Activated CD8-positive, alpha-beta T cell treated with anti-CD3 and anti-CD28 coated beads, Interleukin-2, amount 10 ng/mL, durations not matched to agents 7 days and 5 days (primary cell): Measurements from ENCODE around the gene RAB11FIP3. TPM values are rescaled to one million over a fixed set of nuclear protein-coding genes. Genes with fewer than 3 reads are reported as not detected.
A peak's percentile ranks its signal among the peaks of the same experiment; 100 is the strongest.

Experiments
- ATAC-seq: fragments of 150-1000 bp; cut with Tn5 transposase; one replicate; pipeline ENCODE4 v1.10.0; 2021; ENCODE audit warnings: moderate library complexity
- CTCF ChIA-PET: fragments of 350-600 bp; sonication (Branson Sonifier 250); formaldehyde crosslinking; loops from one replicate; lab custom pipeline; 2021; ENCODE audit warnings: antibody characterized with exemption; lab: Charles Lee
- POLR2A ChIA-PET: fragments of 350-600 bp; sonication (Branson Sonifier 250); formaldehyde crosslinking; loops from one replicate; lab custom pipeline; 2021; ENCODE audit warnings: antibody characterized with exemption; lab: Charles Lee
- DNase-seq: peaks from one replicate; pipeline ENCODE4 v3.0.0-alpha.2; 2020
- H3K27ac Mint-ChIP-seq: one replicate; pipeline ENCODE4 v1.8.0; 2021; ENCODE audit warnings: mild to moderate bottlenecking, mixed read lengths
- H3K27me3 Mint-ChIP-seq: one replicate; pipeline ENCODE4 v1.8.0; 2021; ENCODE audit warnings: low read depth, mixed read lengths
- H3K36me3 Mint-ChIP-seq: one replicate; pipeline ENCODE4 v1.8.0; 2021; ENCODE audit warnings: low read depth, mixed read lengths
- H3K4me1 Mint-ChIP-seq: one replicate; pipeline ENCODE4 v1.8.0; 2021; ENCODE audit warnings: low read depth, mixed read lengths
- H3K4me3 Mint-ChIP-seq: one replicate; pipeline ENCODE4 v1.8.0; 2021; ENCODE audit warnings: mild to moderate bottlenecking, mixed read lengths
- H3K9me3 Mint-ChIP-seq: one replicate; pipeline ENCODE4 v1.8.0; 2022; ENCODE audit warnings: mixed read lengths; ENCODE audit not compliant: insufficient read depth
- microRNA-seq: library from miRNA; unstranded; fragments of <30 nt; microRNA quantifications from one replicate; pipeline ENCODE4 v1.2.0, GENCODE V29; 2022
- total RNA-seq, 2 experiments: library from RNA; stranded (reverse); gene quantifications; one replicate each; pipeline ENCODE4 v1.2.3, GENCODE V29; 2021

Gene RAB11FIP3
- total RNA-seq, 2 experiments from 2014 or later = 20.7 to 23.4 TPM

DNA sequence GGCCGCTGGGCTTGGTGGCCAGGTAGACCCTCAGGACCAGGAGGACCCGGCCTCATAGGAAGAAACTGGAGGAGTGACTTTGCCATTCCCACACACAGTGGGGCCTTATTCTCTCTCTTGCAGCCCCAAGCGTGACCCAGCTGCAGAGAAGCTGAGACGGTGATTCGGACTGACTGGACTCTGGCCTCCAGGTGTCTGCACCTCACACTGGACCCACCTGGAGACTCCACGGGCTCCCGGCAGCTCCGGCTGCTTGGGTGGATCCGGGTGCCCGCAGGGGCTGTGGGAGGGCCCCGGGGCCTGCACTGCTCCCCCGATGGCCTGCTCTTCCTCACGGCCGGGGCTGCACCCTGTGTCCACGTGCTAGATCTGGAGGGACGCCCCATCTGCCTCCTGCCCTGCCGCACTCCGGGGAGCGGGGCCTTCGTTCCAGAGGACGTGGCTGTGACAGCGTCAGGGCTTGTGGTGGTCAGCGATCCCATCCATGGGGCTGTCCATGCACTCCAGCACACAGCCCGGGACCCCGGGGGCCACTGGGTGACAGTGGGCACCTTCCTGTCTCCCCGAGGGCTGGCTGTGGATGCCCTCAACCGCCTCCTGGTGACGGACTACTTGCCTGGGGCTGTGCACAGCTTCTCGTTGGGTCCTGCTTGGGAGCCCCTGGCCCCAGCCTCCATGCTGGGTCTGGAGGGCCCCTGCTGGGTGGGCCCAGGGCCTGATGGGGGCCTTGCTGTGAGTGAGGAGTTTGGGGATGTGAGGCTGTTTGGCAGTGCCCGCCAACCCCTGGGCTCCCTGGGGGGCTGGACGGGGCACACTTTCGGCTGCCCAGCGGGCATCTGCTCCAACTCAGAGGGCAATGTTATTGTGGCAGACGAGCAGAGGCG lies 142.2 kb downstream of the RAB11FIP3 start:
- Mint-ChIP-seq H3K27ac (peak overlapping the region; percentile 78), H3K36me3 (no peaks in the 10 kb centered on the region), H3K9me3 (no peaks in the 10 kb centered on the region), H3K4me1 (peaks cover 31% of the 10 kb centered on the region), H3K4me3 (peak overlapping the region; percentile 58), H3K27me3 (no peaks in the 10 kb centered on the region)
- ATAC-seq (no peak), DNase-seq (no peak)
- POLR2A ChIA-PET = interaction anchor here (0.5 to 1.3 kb wide), 2 partner anchors 9 to 230 kb away, joined by 3 read pairs; no protein-coding TSS in a partner anchor
- CTCF ChIA-PET = interaction anchor here (1.1 kb wide), 1 partner anchor 9 kb away, joined by 3 read pairs; no protein-coding TSS in a partner anchor

GRCh38 chr16:568401-569258 lies 143.2 kb downstream of the RAB11FIP3 start:
- Mint-ChIP-seq H3K4me1 (peaks cover 31% of the 10 kb centered on the region), H3K9me3 (no peaks in the 10 kb centered on the region), H3K4me3 (peak overlapping the region; percentile 85), H3K27ac (peak overlapping the region; percentile 87), H3K36me3 (no peaks in the 10 kb centered on the region), H3K27me3 (no peaks in the 10 kb centered on the region)
- CTCF ChIA-PET = interaction anchor here (1.1 kb wide), 1 partner anchor 10 kb away, joined by 3 read pairs; no protein-coding TSS in a partner anchor
- ATAC-seq (no peak), DNase-seq (no peak)
- POLR2A ChIA-PET = interaction anchor here (0.5 to 1.5 kb wide), 4 partner anchors 40 to 231 kb away, joined by 3 to 4 read pairs (median 3); partner anchors contain the start of gene WDR24

DNA sequence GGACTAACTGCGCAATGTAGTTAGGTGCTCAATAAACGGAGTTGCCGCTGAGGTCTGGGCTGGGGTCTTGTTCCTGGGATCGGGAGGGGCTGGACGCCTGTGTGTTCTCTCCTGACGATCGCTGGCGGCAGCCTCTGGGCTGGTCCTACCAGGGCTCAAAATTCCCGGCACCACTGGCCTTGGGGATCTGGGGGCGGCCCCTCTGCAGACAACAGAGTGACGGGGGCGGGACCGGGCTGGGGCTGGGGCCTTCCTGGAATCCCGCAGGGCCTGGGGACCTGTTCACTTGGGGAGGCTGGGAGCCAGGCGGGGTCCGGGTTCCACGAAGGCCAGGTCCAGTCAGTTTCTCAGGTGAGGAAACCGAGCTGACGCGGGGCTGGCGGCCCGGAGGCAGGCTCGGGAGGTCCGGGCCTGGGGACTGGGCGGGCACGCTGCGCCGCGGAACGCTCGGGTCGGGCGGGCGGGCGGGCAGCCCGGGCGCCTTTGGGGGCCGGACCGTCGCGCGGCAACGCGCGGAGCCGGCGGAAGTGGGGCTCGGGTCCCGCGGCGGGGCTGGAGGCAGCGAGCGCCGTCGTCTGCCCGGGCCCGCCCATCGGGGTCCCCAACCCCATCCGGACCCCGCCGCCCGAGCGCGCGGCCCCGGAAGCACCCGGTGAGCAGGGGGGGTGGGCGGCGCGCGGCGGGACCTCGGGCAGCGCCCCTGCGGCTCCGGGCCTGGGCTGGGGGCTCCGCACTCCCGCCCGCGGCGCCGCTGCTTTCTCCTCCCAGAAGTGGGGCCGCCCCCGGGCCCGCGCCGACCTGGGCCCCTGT lies 144.2 kb downstream of the RAB11FIP3 start, which contains the start of gene PIGQ:
Gene PIGQ (plus strand): TSS at position 524 of the 810 bp plus-strand sequence. CDS start 4,107 bp downstream, outside the sequence.
- peak; percentile 83 for ATAC-seq

More for the DNA sequence above, 144.2 kb downstream of the RAB11FIP3 start, which contains the start of gene PIGQ:
- POLR2A ChIA-PET = interaction anchor here (0.6 to 1.5 kb wide), 3 partner anchors 41 to 121 kb away, joined by 3 read pairs; partner anchors contain the start of genes WDR24 and WDR90
- peak; percentile 68 for DNase-seq
- CTCF ChIA-PET = no interaction called here
- H3K36me3 Mint-ChIP-seq = no peaks in the 10 kb centered on the region
- H3K4me1 Mint-ChIP-seq = peaks cover 31% of the 10 kb centered on the region
- H3K27me3 Mint-ChIP-seq = no peaks in the 10 kb centered on the region
- H3K4me3 Mint-ChIP-seq = peak within 1 kb of the TSS; percentile 85
- H3K9me3 Mint-ChIP-seq = no peaks in the 10 kb centered on the region
- H3K27ac Mint-ChIP-seq = peak within 1 kb of the TSS; percentile 87

Small RNAs within 50 kb of the gene (microRNA-seq; reads per million reads assigned to microRNA genes)
- 68.3 reads per million, percentile 55 among the genes with 10 or more reads in this experiment for gene MIR3176
- gene MIR5587 = not detected

Other genes starting within 250 kb of the RAB11FIP3 start
- gene HBA1, start 249.0 kb upstream of the RAB11FIP3 start, total RNA-seq = not detected
- gene HBQ1, start 245.2 kb upstream of the RAB11FIP3 start, total RNA-seq = not detected
- gene LUC7L, start 196.2 kb upstream of the RAB11FIP3 start, total RNA-seq = 10 to 100 TPM; 56.1 to 58.4 TPM
- 10 to 100 TPM; 10.9 to 11.8 TPM for gene FAM234A, start 190.8 kb upstream of the RAB11FIP3 start, total RNA-seq
- gene RGS11, start 149.7 kb upstream of the RAB11FIP3 start, total RNA-seq = not detected
- gene ARHGDIG, start 145.1 kb upstream of the RAB11FIP3 start, total RNA-seq = not detected
- gene PDIA2, start 142.5 kb upstream of the RAB11FIP3 start, total RNA-seq = not detected
- gene AXIN1, start 72.9 kb upstream of the RAB11FIP3 start, total RNA-seq = 10 to 100 TPM; 25.1 to 26.1 TPM
- 10 to 100 TPM; 95.3 to 95.8 TPM for gene MRPL28, start 55.1 kb upstream of the RAB11FIP3 start, total RNA-seq
- gene PGAP6, start 43.7 kb upstream of the RAB11FIP3 start, total RNA-seq = 10 to 100 TPM; 80.6 to 85.8 TPM
- gene NME4, start 28.4 kb upstream of the RAB11FIP3 start, total RNA-seq = 1 to 10 TPM; 5.2 to 6.8 TPM
- gene DECR2, start 23.8 kb upstream of the RAB11FIP3 start, total RNA-seq = 1 to 10 TPM; 4.7 to 6.3 TPM
- gene CAPN15, start 102.1 kb downstream of the RAB11FIP3 start, total RNA-seq = 10 to 100 TPM; 85.3 to 93.0 TPM
- gene PRR35, start 134.7 kb downstream of the RAB11FIP3 start, total RNA-seq = not detected
- 1 to 10 TPM; 1.6 TPM for gene NHLRC4, start 141.4 kb downstream of the RAB11FIP3 start, total RNA-seq
- 10 to 100 TPM; 41.2 to 43.0 TPM for gene PIGQ, start 144.3 kb downstream of the RAB11FIP3 start, total RNA-seq
- 10 to 100 TPM; 13.1 to 15.0 TPM for gene RAB40C, start 164.4 kb downstream of the RAB11FIP3 start, total RNA-seq
- under 1 TPM; 0.47 to 0.68 TPM for gene WFIKKN1, start 205.3 kb downstream of the RAB11FIP3 start, total RNA-seq
- 10 to 100 TPM; 89.0 to 94.0 TPM for gene METTL26, start 210.7 kb downstream of the RAB11FIP3 start, total RNA-seq
- 10 to 100 TPM; 40.6 to 40.9 TPM for gene MCRIP2, start 216.2 kb downstream of the RAB11FIP3 start, total RNA-seq
- 100 to 1,000 TPM in 1 of 2 experiments, 10 to 100 TPM in 1; 96.8 to 106 TPM for gene WDR90, start 223.7 kb downstream of the RAB11FIP3 start, total RNA-seq
- gene RHOT2, start 242.5 kb downstream of the RAB11FIP3 start, total RNA-seq = 100 to 1,000 TPM; 135 to 139 TPM